Mammary epithelial cell (primary cell): ENCODE measurements around the gene FSTL4.

Experiments
- CTCF ChIP-seq, 2 donors: IDR thresholded peaks in 1 of 2; conservative IDR thresholded peaks in 1 of 2; 2 replicates each; pipeline ENCODE4 v1.5.1; 2011 to 2012; ENCODE audit warnings: inconsistent platforms in 2 of 2, low read length in 2 of 2, mild to moderate bottlenecking in 2 of 2, control low read depth in 1 of 2, low read depth in 1 of 2; ENCODE audit not compliant: insufficient read depth in 1 of 2; ENCODE audit errors: extremely low read depth in 1 of 2
- EZH2 ChIP-seq: IDR thresholded peaks from 2 replicates; pipeline ENCODE4 v1.6.1; 2012; ENCODE audit warnings: low read length, inconsistent platforms, borderline replicate concordance

GRCh38 chr5:133434336-133434735 lies 178.0 kb downstream of the FSTL4 start:
- TF ChIP-seq CTCF (conservative IDR thresholded peaks at IDR 0.05 in 1 of 2, IDR thresholded peaks at IDR 0.05 in 1 of 2; ENCODE audit: extremely low read depth in 1 of 2, insufficient read depth in 1 of 2, low read depth in 1 of 2, low read length in 2 of 2), result no peak
- TF ChIP-seq EZH2, result no peak
